Colon (tissue), 2 donors: ENCODE data around the gene RNF126.

Experiments used
- FAIRE-seq: peaks from 2 replicates; lab custom pipeline; 2012; peaks lifted over from hg19 to GRCh38; lab: Jason Lieb, UNC
- donor health status: control.
- donor health status: control.

The RNF126 gene

DNA sequence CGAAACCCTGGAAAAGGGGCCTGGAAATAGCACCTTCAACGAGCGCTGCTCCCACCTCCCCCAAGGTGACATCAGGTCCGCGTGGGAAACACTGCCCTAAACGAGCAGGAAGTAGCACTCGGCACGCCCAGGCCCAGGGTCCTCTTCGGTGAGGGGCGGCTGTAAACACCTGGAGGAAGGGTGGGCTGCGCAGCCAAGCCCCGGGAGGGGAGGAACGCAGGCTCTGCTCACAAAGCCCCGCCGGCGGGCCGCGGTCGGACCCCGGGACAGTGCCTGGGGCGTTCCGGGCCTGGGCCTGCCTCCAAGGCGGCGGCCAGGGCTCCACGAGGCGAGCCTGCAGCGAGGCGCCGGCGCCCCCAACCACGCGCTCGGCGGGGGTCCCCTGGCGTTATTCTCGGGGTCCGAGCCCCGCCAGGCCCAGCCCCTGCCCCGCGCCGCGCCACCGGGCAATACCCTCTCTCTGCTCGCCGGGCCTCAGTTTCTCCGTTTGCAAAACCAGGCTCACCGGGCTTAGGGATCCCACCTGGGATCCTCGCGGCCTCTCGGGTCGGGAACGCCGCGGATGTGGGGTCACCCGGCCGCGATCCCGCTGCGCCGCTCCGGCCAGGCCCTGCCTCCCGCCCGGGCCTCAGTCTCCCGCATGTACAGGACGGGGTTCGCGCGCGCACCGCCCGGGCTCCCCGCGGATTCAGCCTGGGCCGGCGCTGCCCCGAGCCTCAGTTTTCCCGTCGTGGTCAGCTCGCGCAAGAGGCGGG, 630 bp downstream of the RNF126 start:
- no peak for FAIRE-seq

DNA sequence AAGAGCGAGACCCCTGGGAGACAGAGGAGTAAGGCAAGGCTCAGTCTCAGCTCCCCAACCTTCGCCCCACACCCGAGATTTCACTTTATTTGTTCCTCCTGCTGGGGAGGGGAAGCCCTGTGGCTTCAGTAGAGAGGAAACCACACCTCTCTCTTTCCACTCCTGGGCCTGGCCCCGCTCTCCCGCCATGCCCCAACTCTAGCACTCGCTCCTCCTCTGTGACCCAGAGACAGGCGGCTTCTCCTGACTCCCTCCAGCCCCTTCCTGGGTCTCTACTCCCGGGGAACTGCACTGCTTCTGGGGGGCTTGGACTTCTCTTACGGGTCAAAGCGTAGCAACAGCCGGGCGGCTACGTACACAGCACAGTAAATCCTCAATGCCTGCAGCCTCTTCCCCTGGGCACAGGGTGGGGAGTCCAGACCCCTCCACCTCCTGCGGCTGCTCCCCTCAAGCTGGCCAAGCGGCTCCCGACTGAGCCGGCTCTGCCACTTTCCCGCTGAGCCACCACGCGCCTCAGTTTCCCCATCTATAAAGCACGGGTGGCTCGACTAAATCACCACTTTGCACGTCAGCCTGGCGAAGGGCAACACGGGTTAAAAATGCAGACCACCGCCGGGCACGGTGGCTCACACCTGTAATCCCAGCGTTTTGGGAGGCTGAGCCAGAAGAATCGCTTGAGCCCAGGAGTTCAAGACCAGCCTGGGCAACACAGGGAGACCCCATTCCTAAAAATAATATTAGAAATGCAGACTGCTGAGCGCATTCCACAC, 1.4 kb downstream of the RNF126 start:
- FAIRE-seq: no peak

DNA sequence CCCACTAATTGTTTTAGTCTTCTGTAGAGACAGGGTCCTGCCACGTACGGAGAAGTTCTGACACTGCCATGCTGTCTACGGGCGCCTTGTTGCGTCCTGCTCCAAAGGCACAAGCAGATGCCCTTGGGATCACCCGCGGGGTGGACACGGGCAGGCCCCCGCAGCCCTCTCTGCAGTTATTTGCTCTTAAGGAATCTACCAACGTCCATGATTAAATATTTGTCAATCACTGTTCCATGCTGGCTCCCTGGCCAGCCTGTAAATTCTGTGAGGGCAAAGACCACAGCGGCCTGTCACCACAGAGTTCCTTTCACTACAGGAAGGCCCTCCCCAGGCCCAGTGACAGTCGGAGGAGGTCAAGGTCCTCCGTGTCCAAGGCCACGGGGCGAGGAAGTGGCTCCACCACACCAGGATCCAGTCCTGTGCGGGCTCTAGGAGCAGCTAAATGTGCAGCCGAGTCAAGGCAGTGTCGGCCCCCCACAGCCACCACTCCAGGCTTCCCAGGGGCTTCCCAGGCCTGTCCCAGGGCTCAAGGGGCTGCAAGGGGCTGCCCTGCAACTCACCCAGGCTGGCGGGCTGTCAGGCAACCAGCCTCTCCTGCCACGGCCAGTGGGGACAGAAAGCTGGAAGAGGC, 2.1 kb downstream of the RNF126 start:
- no peak for FAIRE-seq

DNA sequence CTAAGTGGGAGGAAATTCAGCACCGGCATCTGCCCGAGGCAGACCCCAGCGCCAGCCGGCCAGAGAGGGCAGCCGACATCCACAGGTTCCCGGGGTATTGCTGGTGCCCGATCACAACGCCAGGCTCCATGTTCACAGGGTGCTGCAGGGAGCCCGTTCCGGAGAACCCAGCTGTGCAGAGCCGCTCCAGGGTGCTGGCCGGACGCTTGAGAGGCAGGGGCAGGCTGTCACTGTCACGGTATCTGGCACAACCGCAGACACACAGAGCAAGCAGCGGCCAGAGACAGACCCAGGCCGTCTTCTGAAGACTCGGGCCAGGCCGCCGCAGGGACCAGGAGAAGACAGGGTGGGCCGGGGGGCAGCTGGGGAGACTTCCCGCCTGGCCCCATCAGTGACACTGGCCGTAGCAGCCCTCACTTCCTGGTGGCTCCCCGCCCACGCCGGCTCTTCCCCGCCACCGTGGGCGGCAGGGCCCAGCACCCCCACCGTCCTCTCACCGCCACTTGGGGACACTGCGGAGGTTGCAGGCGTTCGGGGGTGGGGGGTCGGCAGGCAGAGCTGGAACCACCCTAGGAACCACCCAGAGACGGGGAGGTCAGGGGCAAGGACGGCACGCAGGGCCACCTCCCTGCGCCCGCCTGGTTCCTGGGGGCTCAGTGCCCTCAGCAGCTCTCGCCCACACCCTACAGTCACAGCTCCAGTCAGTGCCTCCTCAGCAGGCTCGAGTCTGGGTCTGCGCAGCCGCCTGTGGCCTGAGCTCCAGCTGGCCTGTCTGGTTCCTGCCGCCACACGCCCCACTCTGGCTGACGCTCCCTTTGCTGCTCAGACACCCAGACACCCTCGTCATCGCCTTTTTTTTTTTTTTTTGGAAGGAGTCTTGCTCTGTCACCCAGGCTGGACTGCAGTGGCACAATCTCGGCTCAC, 3.8 kb downstream of the RNF126 start:
- no peak for FAIRE-seq

DNA sequence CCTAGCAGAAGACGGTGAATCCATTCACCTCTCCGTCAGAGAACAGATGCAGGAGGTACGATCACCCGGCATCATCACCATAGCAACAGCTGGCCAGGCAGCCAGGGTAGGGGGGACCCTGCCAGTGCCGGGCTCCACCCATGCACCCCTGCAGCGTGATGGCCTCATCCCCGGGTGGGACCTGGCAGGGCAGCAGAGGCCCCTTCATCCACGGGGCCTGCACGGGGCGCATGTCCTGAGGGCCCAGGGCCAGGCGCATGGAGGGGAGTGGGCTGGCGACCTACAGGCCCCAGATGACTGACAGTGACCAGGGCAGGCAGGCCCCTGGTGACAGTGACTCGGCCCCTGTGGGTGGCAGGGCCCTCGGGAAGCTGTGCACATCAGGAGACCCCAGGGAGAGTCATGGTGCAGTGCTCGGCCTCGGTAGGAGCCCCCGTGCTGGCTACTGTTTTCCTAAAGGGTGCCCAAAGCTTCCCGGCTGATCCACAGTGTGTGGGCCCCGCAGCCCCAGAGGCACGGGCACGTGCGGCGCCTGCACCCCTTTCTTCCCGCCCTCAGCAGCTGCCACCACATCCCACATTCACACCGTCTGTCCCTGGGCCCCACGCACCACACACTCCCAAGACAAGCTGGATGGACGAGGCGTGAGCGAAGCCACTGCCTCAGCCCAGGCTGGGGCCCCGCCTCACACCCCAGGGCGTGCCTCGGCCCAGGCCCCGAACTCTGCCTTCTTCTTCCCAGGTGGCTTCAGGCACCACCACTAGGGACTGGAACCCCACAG, 4.8 kb downstream of the RNF126 start:
- no peak for FAIRE-seq

DNA sequence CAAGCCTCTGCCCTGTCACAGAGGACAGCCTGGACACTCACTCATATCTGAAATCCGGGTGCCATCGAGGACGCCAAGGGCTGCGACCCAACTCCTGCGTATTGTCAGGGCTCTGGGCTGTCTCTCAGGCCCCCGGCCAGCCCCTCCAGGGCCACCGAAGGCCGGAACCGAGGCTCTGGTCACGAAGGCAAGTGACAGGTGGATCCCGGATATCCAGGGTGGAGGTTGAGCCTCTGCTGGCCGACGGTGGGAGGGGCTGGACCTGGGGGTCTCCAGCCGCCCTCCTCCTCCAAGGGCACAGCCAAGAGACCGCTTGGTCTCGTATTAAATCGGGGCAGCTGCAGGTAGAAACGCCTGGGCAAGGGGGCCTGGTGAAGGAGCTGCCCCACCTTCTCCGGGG, 5.4 kb downstream of the RNF126 start:
- no peak for FAIRE-seq

DNA sequence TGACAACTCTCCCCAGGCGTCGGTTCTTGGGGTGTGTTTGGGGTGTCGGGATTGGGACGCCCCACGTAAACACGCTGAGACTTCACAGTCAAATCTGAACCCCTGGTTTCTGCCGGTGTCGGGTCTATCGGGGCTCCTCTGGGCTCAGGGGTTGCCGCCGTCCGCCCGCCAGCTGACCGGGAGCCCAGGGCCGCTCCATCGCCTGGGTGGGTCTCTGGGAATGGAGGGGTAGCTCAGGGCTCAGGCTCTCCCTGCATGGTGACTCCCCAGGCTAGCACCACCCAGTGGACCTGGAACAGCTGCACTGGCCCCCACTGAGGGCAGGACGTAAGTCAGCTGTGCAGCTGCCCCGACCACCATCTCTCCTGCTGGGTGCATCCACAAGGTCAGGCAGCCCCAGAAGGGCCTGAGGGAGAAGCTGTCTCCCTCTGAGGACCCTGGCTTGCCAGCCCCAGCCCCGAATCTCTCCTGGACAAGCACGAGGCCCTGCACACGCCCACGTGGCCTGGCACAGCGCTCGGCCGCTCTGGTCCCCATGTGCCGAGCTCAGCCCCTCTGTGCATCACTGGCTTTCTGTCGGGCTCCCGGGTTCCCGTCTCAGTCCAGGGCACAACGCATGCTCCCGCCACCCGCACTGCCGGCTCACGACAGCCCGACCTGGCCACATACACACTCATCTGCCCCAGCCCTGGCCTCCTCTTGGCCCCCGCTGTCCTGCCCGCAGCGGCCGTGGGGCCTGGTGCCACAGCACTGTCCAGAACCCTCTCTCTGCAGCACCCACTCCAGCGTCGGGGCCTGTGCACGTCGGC, 6.1 kb downstream of the RNF126 start:
- no peak for FAIRE-seq

DNA sequence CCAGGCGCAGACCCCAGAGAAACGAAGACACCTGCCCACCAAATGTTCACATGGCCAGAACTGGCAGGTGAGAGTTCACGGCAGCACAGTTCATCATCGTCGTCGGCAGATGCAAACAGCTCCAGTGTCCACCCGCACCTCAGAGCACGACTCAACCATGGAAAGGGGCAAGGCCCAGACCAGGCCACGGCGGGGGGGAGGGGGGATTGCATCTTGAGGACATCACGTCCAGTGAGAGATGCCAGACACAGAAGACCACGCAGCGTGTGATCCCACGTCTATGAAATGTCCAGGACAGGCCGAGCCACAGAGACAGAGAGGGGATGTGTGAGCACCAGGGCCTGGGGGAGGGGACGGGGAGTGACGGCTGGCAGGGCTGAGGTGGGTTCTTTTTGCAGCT, 7.3 kb downstream of the RNF126 start:
- no peak for FAIRE-seq

DNA sequence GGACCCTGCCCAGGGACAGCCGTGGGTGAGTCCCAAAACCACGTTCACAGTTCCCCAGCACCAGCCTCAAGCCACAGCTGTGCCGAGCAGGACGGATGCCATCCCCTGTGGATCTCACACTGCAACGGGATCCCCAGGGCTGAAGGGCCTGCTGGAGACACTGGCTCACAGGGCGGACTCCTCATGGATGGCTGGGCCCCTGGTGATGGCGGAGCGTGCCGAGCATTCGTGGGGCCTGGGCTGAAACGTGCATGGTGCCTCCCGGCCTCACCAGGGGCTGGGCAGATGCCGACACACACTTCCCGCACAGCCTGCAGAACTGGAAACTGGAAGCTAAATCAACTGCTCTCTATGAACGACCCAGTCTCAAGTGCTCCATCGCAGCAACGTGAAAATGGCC, 9.6 kb downstream of the RNF126 start:
- no peak for FAIRE-seq

DNA sequence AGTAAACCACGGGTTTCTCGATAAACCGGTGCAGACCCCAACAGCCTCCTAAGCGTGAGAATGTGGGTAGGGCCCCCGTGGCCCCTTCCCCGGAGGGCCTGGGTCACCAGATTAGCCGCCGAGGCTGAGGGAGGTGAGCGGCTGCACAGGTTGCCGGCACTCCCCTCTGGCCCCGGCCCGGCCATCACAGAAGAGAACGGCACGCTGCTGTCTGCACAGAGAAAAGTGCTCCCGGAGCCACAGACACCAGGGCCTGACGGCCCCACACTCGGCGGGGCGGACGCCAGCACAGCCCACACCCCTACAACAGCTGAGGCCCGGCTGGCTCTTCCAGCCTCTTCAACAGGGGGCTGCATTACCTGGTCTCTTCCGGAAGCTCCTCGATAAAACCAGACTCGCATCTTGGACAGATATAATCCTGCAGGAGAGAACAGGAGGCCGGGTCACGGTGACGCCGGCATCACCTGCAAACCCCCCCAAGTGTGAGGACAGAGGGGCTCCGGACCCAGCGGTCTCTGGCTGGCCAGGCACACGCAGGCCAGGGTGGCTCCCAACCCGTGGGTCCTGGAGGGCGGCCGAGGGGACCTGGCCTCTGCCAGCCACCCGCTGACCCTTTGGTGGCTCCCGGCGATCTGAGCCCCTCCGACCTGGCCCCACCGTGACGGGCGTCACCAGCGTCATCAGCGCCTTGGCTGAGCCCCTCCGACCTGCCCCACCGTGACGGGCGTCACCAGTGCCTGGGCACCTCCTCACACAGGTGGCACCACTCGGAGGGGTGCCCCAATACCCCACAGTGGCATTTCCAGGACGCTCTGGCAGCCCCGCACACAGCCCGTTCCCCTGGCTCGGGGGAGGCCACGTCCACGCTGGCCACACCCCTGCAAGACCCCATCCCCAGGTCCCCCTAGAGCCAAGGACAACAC, 10.3 kb downstream of the RNF126 start:
- FAIRE-seq: no peak

DNA sequence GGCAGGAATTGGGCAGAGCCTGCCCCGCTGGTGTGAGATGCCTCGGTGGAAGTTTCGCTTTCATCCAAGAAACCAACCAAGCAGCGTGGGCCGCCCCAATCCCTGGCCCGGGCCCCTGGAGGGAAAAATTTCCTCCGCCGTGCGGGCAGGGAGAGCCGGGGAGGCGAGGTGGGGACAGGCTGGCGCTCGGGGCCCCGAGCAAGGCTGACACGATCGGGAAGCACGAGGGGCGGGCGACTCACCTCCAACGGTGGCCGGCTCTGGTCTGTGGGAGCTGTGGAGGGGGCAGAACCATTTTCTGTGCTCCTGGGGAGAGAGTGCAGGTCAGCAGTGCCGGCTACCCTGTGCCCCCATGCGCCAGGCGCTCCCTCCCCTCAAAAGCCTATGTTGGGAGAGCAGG, 11.0 kb downstream of the RNF126 start:
- no peak for FAIRE-seq

DNA sequence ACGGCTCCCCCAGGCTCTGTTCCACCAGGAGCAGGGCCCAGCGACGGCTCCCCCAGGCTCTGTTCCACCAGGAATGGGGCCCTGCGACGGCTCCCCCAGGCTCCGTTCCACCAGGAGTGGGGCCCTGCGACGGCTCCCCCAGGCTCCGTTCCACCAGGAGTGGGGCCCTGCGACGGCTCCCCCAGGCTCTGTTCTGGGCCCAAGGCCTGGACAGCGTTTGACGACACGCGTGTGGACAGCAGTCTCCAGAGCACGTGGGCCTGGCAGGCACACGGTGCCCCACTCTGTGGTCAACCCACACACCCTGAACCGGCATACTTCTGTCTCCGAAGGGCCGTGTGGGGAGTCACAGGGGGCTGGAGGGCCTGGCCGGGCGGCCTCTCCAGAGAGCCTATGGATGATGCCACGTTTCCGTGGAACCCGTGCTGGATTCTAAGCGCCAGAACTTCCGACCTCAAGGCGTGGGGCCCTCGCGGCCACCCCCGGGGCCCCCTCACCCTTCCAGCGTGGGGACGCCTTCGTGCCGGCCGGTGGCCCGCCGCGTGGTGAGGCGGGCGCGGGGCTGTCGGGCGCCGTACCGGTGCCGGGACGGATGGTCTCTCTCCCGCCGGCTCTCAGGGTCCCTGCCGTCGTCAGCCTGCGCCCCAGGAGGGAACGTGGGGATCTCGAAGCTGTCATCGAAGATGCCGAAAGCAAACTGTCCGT, 11.7 kb downstream of the RNF126 start:
- no peak for FAIRE-seq

DNA sequence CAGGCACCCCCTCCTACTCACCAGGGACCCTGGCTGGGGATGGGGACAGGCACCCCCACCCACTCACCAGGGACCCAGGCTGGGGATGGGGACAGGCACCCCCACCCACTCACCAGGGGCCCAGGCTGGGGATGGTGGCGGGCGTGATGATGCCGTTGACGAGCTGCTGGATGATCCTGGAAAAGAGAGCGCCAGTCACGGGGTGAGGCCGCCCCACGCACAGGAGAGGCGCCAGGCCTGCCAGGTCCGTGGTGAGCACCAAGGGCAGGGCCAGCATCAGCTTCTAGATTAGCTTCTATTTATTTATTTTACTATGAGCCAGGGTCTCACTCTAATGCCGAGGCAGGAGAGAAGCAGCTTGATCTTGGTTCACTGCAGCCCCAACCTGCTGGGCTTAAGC, 12.9 kb downstream of the RNF126 start:
- no peak for FAIRE-seq

DNA sequence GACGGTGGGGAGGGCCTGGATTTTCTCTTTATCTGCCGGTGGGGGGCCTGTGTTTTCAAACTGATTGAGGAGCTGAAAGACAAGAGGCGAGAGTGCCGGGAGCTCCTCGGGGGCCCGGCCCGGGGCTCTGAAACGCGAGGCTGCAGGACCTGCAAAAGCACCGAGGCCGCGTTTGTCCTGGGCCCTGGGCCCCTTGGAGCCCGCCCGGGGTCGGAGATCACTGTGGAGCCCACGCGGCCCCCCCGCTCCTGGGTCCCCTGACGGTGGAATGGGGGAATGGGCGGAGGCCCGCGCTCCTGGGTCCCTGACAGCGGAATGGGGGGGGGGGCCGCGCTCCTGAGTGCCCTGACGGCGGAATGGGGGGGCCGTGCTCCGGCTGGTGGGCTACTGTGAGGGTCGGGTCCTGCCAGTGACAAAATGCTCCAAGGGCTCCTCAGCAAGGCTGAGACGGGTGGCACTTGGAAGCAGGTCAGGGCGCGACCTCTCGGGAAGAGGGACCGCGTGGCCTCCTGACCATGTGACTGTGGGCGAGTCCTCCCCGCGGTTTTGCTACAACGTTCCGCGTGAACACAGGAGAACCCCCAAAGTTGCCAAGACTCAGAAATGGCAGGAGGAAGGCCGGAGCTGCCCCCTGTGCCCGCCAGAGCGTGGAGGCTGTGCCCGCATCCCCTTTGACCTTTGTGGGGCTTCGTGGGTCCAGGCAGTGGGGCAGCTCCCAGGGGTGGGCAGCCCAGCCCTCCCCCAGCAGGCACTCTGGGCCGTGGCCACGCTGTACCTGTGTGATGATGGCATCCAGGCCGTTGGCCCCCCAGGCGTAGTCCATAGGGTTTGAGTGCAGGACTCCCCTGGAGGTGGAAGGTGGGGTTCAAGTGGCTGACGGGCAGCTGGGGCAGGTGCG, 13.9 kb downstream of the RNF126 start:
- no peak for FAIRE-seq

DNA sequence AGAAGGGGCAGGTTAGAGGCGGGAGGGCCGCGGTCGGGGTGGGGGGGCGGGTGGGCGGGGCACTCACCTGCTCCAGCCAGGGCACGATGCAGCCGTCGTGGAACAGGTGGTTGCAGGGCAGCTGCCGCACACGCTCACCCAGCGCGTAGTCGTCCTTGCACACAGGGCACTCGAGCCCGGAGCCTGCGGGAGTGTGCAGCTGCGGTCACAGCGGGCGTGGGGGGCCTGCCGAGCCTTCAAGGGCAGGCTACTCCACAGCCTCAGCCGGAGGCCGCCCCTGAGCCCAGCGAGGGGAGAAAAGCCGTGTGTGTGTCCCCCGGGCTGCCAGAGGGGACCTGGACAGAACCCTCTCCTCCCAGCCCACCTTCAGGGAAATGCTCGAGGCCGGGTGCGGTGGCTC, 14.7 kb downstream of the RNF126 start:
- no peak for FAIRE-seq

DNA sequence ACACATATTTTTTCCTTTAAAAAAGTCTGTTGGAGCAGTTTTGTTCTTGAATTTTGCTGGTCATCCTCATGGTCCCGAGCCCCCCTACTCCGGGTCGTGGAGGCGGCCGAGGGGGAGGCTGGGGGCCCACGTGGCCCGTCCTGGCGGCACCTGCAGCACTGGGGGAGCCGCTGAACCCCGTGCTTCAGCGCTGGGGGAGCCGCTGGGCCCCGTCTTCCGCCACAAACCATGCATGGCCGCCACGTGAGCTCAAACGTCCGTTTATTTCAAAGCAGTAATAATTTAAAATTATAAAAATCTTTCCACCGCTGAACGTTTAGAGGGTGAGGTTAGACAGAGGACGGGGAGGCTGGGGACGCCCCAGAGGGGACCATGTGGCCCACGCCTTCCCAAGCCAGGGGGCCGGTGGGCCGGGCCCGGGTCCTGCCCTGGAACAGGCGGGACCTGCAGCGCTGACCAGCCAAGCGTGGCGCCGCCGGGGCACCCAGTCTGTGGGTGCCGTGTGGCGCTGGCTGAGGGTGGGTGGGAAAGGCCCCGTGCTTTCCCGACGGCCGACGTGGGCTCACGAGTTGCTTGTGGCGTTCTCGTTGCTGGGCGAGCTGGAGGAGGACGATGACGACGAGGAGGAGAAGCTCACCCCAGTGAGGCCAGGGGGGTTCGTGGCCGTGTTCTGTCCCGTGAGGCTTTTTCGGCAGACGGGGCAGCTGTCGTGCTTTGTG, 15.3 kb downstream of the RNF126 start:
- no peak for FAIRE-seq
